ENCODE data around the gene FAAP100.

- no peak for TF ChIP-seq CTCF (conservative IDR thresholded peaks at IDR 0.05; ENCODE audit: low read length)
- no peak for TF ChIP-seq EZH2phosphoT487 (IDR thresholded peaks at IDR 0.05; ENCODE audit: borderline replicate concordance)
These were observed 9.3 kb upstream of the FAAP100 start for GRCh38 chr17:81561494-81561885.

Measured in Loucy (cell line).